ENCODE data around the gene SYNE3. TPM values are rescaled to one million over a fixed set of nuclear protein-coding genes. Genes with fewer than 3 reads are reported as not detected.

The SYNE3 gene
- total RNA-seq, 3 donors from 2014 or later: 13.5 to 112 (median 22.0) TPM

- Histone ChIP-seq H3K36me3 (no peaks in the 10 kb centered on the region), H3K4me1 (peaks cover 7 to 10% of the 10 kb centered on the region in 2 donors), H3K4me3 (no peak overlapping the region), H3K27me3 (no peaks in the 10 kb centered on the region), H3K27ac (peak overlapping the region; percentile 80 to 94), H3K9me3 (no peaks in the 10 kb centered on the region)
- intact Hi-C loops (cut with DNase I; ENCODE audit: low total_unique reads): no loop called here
- TF ChIP-seq POLR2A (IDR thresholded peaks at IDR 0.05) (no peak), POLR2AphosphoS5 (IDR thresholded peaks at IDR 0.05) (peak; percentile 31 to 74 (median 55)), CTCF (IDR thresholded peaks at IDR 0.05) (no peak)
- peak in 1 of 2 donors; percentile 72 for DNase-seq (ENCODE audit: low spot score in 2 of 2)
These were observed 32.9 kb downstream of the SYNE3 start for GRCh38 chr14:95483309-95484165.

GRCh38 chr14:95482627-95483308 is 33.7 kb downstream of the SYNE3 start:
- H3K4me1 ChIP-seq: peaks cover 7 to 10% of the 10 kb centered on the region in 2 donors
- no peaks in the 10 kb centered on the region for H3K27me3 ChIP-seq
- intact Hi-C loops (cut with DNase I; ENCODE audit: low total_unique reads): no loop called here
- H3K4me3 ChIP-seq: no peak overlapping the region
- H3K27ac ChIP-seq: peak overlapping the region; percentile 80 to 94
- no peak for DNase-seq (ENCODE audit: low spot score in 2 of 2)
- no peaks in the 10 kb centered on the region for H3K9me3 ChIP-seq
- H3K36me3 ChIP-seq: no peaks in the 10 kb centered on the region
- TF ChIP-seq CTCF (IDR thresholded peaks at IDR 0.05) (no peak), POLR2AphosphoS5 (IDR thresholded peaks at IDR 0.05) (no peak), POLR2A (IDR thresholded peaks at IDR 0.05) (no peak)

- no peaks in the 10 kb centered on the region for H3K36me3 ChIP-seq
- H3K27ac ChIP-seq: peak overlapping the region; percentile 80 to 86
- H3K4me1 ChIP-seq: peaks cover 7 to 10% of the 10 kb centered on the region in 2 donors
- intact Hi-C loops (cut with DNase I; ENCODE audit: low total_unique reads): no loop called here
- TF ChIP-seq POLR2AphosphoS5 (IDR thresholded peaks at IDR 0.05): no peak
- no peak for TF ChIP-seq POLR2A (IDR thresholded peaks at IDR 0.05)
- no peak for TF ChIP-seq CTCF (IDR thresholded peaks at IDR 0.05)
- DNase-seq (ENCODE audit: low spot score in 2 of 2): no peak
- no peaks in the 10 kb centered on the region for H3K27me3 ChIP-seq
- H3K4me3 ChIP-seq: no peak overlapping the region
- no peaks in the 10 kb centered on the region for H3K9me3 ChIP-seq
These were observed 34.9 kb downstream of the SYNE3 start for GRCh38 chr14:95481391-95482022.

- H3K4me1 ChIP-seq: peaks cover 7 to 10% of the 10 kb centered on the region in 2 donors
- H3K9me3 ChIP-seq: no peaks in the 10 kb centered on the region
- DNase-seq (ENCODE audit: low spot score in 2 of 2): no peak
- intact Hi-C loops (cut with DNase I; ENCODE audit: low total_unique reads): no loop called here
- H3K27me3 ChIP-seq: no peaks in the 10 kb centered on the region
- TF ChIP-seq POLR2AphosphoS5 (IDR thresholded peaks at IDR 0.05) (no peak), POLR2A (IDR thresholded peaks at IDR 0.05) (no peak), CTCF (IDR thresholded peaks at IDR 0.05) (no peak)
- no peaks in the 10 kb centered on the region for H3K36me3 ChIP-seq
- H3K4me3 ChIP-seq: no peak overlapping the region
- peak overlapping the region; percentile 80 to 86 for H3K27ac ChIP-seq
These were observed 35.6 kb downstream of the SYNE3 start for GRCh38 chr14:95480887-95481226.

Data from breast epithelium (tissue), 4 donors.